T-helper 22 cell (primary cell): ENCODE measurements around the gene RSAD2.
"Not testable (repeated sequence)": the region's sequence is repeated elsewhere in the genome, so short reads cannot be mapped to it uniquely, and the experiment has no call there.

ENCODE experiments used
- DNase-seq: peaks from one replicate; pipeline ENCODE4 v3.0.0-alpha.2; 2020; ENCODE audit warnings: low read depth

RSAD2 gene

DNA sequence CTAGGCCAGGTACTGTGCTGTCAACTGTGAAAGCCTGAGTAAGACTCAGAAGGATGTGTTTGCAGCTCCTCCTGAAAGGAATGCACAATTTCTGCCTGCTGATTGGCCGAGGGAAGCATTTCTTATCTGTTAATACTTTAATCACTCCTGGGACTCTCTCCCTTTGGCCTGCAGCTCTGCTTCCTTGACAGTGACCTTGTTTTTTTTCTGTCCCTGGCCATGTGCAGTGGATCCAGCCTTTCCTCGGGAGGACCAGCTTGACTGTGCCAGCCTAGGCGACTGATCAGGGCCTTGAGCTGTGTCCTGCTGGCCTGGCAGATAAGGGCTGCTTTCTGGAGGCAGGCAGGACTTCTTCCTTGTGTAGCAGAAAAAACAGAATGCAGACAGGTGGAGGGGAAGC, 49.6 kb downstream of the RSAD2 start:
- DNase-seq: no peak

DNA sequence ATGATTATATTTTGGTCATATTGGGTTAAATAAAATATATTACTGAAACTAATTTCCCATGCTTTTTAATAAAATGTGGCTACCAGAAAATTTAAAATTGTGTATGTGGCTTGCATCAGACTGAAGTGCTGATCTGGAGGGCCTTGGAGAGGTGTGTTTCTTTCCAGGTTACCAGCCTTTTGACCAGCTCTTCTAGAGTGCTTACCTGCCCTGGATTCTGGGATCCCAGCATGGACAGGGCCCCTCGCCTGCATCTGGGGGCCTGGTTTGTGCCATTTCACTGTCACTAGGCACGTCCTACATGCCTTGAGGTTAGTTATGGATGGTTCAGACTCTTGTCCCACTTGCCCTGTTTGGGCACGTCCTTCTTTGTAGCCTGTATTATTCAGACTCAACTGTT, 50.2 kb downstream of the RSAD2 start:
- DNase-seq: no peak

- DNase-seq: no peak
Measured at GRCh38 chr2:6928452-6928851, 50.9 kb downstream of the RSAD2 start.

DNA sequence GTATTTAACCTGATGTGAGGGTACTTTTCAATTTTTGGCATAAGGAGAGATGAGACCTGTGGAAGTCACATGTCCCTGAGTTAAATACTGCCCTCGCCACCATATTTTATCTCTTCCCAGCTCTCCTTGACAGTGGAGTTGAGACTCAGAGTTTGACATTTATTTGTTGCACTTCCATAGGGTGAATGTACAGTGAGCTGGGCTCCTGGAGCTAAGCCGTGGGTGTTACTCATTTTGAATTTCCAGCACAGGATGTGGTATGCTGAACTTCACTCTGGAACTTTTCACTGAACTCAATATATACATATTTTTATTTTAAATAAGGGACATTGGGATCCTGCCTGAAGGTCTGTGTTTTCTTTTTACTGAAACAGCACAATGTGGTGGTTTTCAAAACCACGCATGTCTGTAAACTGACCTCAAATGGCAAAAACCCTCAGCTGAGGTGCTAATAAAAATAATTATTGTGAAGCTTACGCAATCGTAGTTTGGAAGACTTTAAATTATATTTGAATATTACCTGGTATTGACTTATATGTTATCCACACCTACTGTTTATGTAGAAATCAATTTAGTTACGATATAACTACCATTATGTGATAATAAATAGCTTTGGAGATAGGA, 51.7 kb downstream of the RSAD2 start:
- DNase-seq: no peak

DNA sequence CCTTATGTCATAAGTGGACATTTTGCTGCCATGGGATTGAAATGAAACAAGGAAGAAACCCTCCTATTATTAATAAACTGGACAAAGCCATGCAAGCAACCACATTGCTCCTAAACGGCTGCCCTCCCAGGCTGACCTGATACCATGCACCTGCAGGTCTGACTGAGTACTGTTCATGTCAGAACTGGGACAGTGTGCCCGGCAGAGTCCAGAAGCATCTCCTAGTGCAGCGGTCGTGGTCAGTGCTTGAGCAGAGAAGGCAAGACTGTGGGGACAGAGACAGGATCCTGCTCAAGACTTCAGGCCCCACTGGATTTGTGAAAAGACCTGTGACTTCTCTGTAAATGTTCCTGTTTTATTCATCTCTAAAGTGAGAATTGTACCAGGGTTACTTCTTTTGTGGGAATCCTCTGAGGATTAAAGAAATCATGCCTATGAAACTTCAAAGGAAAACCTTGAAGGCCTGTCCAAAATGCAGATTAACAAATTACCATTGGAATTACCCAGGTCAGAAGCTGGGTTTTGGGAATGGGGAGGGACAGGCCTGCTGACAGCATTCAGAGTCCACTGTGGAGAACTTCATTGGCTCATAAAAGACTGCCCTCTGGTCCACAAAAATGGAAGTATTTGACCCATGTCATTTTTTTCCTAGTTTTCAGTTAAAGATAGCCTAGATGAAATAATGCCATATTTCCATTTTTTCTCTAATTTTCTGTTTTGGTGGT, 53.5 kb downstream of the RSAD2 start:
- DNase-seq: no peak

- DNase-seq: no peak
Measured at GRCh38 chr2:6931753-6932152, 54.2 kb downstream of the RSAD2 start.

DNA sequence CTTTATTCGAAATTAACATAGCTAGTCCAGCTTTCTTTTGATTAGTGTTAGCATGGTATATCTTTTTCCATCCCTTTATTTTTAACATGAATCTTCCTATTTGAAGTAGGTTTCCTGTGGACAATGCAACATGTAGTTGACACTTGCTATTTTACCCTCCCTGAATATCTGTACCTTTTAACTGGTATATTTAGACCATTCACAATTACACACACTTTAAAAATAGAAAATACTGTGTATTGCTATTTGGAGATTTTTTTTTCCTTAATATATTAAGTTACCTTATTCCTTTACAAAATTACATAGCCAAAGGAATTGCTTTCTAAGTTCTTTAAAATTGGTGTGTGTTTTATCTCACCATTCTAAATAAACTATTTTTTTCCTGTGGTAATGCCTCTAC, 54.6 kb downstream of the RSAD2 start:
- no peak for DNase-seq

DNA sequence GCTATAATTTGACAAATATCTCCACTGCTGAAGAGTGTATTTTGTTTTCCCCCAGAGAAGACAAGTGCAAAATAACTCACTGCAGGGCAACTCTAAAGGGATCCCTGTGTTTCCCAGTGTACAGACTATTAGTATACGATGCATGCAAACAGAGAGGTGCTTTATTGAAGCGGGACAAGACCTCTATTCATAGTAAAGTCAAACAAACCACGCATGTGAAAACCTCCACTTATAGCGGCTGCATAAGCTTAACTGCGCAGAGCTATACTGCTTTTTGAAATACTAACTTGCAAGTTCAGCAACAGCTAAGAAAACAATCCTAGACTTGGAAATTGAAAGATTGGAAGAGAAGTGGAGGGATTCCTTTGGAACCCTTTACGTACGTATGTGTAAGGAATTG, 55.3 kb downstream of the RSAD2 start:
- DNase-seq: no peak

DNA sequence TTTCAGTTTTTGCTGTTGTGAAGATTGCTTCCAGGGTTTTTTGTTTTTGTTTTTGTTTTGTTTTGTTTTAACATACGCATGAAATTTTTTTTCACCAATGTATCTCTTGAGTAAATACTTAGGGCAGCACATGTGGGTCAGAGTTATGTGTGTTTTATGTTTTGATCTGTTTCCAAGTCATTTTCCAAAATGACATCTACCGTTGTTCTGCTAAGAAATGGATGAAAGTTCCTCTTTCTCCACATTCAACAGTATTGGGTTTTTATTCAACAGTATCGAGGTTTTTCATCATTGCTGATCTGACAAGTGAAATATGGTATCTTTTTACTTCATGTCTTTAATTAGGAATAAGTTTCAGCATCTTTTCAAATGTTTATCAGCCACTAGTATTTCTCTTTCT, 56.3 kb downstream of the RSAD2 start:
- no peak for DNase-seq

- no peak for DNase-seq
Measured at GRCh38 chr2:6934345-6934744, 56.8 kb downstream of the RSAD2 start.

DNA sequence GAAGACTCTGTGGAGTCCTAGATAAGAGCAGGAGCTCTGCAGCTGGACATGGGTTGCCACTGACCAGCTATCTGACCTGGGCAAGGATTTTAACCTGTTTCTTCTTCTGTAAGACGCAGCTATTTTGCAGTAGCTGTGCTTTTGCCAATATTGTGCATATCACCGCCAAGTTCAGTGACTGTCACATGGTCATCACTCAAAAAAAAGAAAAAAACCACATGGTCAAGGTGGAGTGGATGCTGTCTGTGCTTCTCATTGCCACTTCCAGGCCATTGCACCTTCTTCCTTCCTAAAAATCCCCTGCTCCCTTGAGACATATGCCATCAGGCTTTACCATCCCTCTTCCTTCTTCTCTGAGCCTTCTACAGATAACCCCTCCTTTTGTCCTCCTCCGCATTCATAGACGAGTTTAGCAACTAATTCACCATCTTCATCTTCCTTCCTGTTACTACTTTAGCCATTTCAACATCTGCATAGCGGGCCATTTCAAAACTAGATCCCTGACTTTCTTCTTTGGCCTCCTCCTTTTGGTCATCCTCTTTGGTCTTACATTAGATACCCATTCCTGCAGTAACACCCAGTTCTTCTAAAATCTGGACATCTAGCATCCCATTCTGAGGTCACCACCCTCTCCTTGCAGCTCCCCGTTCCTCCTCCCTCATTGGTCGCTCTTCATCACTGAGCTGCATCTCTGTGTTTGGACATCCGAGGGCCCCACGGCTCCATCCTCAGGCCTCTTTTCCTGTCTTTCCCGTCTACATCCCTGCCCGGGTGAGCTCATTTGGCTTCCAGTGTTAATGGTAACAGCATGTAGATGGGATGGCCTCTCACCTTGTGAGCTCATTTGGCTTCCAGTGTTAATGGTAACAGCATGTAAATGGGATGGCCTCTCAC, 57.4 kb downstream of the RSAD2 start:
- DNase-seq: no peak

DNA sequence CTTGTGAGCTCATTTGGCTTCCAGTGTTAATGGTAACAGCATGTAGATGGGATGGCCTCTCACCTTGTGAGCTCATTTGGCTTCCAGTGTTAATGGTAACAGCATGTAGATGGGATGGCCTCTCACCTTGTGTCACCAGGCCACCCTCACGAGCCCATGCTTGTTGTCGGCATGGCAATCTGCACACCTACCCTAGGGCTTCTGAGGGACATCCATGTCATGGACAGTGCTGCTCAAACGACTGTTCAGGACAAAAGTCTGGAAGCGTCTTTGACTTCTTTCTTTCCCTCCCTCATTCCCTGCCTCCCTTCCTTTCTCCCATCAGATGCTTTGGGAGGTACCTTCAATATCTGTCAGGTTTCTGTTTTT, 58.1 kb downstream of the RSAD2 start:
- not testable (repeated sequence) for DNase-seq

DNA sequence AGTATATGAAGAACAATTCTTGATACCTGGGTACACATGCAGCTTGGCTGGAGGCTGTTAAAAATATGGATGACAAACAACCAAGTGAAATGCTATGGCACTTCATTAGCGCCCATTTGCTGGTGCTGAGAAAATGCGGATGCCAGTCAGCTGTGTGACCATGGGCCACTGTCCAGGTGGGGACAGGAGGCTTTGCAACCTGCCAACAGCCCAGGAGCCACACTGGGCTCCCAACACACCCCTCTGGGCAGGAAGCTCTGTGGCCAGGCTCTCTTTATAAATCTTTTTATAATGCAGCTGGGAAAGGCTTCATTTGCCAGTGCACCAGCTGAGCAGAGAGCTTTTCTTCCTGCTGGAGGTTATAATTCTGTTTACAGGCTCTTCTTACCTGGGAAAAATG, 59.6 kb downstream of the RSAD2 start:
- no peak for DNase-seq

DNA sequence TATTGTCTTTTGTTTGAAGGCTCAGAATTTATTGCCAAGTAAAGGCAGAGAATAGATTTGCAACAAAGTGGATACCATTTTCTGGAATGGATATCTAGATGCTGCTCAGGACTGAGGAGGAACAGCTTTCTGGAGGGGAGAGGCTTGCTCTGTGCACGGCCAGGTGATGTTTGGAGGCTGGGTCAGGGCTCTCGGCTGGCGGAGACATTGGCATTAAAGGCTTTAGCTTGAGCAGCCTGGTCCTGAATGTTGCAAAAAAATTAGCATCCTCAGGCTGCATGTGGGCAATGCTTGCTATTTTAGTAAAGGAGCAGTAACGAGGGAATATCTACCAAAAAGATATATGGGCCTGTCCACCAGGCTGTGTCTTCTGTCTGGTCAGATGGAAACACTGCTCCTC, 60.0 kb downstream of the RSAD2 start:
- DNase-seq: no peak

GRCh38 chr2:6939071-6939470, 61.5 kb downstream of the RSAD2 start:
- DNase-seq: no peak

- no peak for DNase-seq
Measured at GRCh38 chr2:6940820-6941219, 63.2 kb downstream of the RSAD2 start.

DNA sequence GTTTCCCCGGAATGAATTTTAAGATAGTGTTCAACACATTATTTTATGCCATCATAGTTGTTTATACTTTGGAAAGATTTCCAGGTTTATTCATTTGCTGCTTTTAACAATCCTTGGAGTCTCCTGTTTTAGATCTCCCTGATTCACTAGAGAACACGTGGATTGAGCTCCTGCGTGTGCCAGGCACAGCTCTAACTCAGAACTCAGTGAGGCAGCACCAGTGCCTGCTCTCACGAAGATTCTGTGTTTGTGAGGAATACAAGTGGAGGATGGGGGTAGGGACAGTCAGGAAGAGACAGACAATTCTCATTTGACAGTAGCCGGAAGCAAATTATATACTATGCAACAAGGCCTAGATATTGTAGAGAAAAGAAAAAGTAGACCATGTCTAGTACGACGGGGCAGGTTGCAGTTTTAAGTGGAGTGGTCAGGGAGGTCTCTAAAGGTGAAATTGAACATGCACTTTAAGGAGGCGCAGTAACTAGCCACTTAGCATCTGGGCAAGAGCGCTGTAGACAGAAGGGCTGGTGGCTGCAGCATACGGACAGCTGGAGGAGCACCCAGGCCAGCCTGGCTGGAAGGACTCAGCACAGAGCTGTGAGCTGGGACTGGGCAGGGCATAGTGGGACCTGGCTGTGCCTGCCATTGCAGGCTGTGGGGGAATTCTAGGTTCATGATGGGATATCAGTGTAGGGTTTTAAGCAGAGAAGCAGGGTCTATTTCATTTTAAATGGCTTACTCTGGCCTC, 63.9 kb downstream of the RSAD2 start:
- no peak for DNase-seq

GRCh38 chr2:6942848-6943247, 65.3 kb downstream of the RSAD2 start:
- no peak for DNase-seq

DNA sequence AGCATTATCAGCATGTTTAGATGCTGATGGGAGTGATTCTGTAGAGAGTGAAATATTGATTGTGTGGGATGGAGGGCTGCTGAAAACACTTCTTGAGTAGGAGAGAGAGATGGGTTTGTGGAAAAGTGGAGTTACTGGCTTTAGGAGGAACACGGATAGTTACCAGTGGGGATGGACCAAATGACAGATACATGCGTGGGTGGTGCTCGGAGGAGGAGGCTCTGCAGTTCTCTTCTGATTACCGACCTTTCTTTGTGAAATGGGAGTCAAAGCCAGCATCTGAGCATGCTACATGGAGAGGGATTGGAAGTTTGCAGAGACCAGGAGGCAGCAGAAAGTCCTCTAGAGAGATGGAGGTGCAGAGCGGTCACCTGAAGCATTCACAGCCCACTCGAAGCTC, 65.9 kb downstream of the RSAD2 start:
- no peak for DNase-seq

GRCh38 chr2:6943971-6944370, 66.4 kb downstream of the RSAD2 start:
- DNase-seq: no peak

GRCh38 chr2:6944555-6944954, 67.0 kb downstream of the RSAD2 start:
- no peak for DNase-seq

GRCh38 chr2:6945087-6945813, 67.7 kb downstream of the RSAD2 start:
- DNase-seq: no peak
